ENCODE results near the gene PSMD6.

Gene PSMD6

DNA sequence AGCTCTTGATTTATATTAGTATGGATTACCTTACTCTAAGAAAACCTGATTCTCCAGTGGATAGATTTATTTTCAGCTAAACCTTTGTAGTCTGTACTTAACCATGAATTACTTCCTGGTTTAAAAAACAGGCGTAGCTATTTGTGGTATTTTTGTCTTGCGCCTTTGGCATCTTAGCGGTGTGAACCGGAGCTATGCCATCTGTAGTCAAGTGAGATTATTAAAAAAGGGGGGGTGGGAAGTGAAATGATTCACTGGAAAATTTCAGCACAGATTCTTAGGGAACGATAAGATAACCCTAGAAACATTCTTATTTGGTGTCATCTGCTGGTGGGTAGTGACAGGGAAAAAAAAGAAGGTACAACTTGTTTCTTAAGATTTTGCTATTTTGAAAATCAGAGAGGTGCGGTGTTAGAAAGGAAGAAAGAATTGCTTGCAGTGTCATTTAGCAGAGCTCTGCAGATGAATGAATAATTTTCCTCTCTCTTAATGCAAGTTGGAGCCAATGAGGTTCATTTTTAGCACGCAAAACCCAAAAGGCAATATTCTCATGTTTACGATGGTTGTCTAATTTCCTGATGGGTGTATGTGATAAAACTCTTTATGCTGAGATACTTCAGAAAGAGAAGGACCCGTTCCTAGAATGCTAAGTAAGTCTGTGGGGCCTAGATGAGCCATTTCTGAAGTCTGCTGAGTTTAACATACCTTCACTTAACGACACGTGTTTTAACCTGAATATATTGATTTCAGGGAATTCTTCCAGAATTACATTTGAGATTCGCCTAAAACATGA, 44.0 kb downstream of the PSMD6 start:
- DNase-seq (ENCODE audit: low read depth, low spot score): no peak
- H3K27me3 ChIP-seq (ENCODE audit: control insufficient read depth, insufficient read depth, low read length): no peaks in the 10 kb centered on the region
- no CpG with 5 or more reads among the region's 12 CpGs for WGBS (ENCODE audit: insufficient coverage, insufficient read length)
- no peak overlapping the region for H3K27ac ChIP-seq (ENCODE audit: low read length)
- H3K36me3 ChIP-seq (ENCODE audit: control insufficient read depth, insufficient read depth, low read length): 0 out of 2 replicates have a peak, but pooled peaks cover 2% of the 10 kb centered on the region
- H3K4me1 ChIP-seq (ENCODE audit: control insufficient read depth, insufficient read depth, low read length): peaks cover 1% of the 10 kb centered on the region; the same call in 1 of the 2 replicates
- no peaks in the 10 kb centered on the region for H3K9me3 ChIP-seq (ENCODE audit: control insufficient read depth, insufficient read depth, low read length)
- no peak overlapping the region for H3K4me3 ChIP-seq (ENCODE audit: low read length)

DNA sequence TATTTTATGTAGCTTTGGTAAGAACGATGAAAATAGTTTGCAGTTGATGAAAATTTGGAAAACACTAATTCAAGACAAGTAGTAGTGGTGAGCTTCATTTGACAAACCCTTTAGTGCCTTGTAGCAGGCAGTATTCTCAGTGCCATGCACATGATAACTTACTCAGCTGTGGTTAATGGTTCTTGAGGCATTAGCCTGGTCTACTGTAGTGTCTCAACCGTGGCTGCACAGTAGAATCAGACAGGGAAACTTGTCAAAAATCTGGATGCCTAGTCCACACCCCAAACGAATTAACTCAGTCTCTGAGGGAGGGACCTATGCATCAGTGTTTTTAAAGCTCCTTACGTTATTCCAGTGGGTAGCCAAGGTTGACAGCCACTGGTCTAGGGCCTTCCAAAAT, 45.4 kb downstream of the PSMD6 start:
- Histone ChIP-seq H3K27ac (ENCODE audit: low read length) (no peak overlapping the region), H3K36me3 (ENCODE audit: control insufficient read depth, insufficient read depth, low read length) (0 out of 2 replicates have a peak, but pooled peaks cover 2% of the 10 kb centered on the region), H3K27me3 (ENCODE audit: control insufficient read depth, insufficient read depth, low read length) (no peaks in the 10 kb centered on the region), H3K4me3 (ENCODE audit: low read length) (no peak overlapping the region), H3K4me1 (ENCODE audit: control insufficient read depth, insufficient read depth, low read length) (peaks cover 2% of the 10 kb centered on the region; the same call in 1 of the 2 replicates), H3K9me3 (ENCODE audit: control insufficient read depth, insufficient read depth, low read length) (no peaks in the 10 kb centered on the region)
- no peak for DNase-seq (ENCODE audit: low read depth, low spot score)
- 100% methylated on average over 1 of the region's 4 CpGs for WGBS (ENCODE audit: insufficient coverage, insufficient read length)

DNA sequence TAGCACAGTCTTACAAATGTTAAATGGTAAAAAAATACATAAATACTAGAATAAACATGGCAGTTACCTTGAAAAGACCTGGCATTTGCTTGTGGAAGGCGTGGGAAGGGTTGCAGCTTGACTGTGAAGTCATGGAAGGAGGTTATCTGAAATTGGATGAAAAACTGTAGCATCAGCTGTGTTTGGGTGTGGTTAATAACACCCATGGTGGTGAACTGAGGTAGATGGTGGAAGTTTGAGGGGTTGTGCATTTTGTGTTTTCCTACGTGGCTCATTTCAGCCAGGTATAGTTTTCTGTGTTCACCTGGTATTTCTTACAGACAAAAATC, 46.5 kb downstream of the PSMD6 start:
- WGBS (ENCODE audit: insufficient coverage, insufficient read length): no CpG with 5 or more reads among the region's 2 CpGs
- no peak overlapping the region for H3K27ac ChIP-seq (ENCODE audit: low read length)

DNA sequence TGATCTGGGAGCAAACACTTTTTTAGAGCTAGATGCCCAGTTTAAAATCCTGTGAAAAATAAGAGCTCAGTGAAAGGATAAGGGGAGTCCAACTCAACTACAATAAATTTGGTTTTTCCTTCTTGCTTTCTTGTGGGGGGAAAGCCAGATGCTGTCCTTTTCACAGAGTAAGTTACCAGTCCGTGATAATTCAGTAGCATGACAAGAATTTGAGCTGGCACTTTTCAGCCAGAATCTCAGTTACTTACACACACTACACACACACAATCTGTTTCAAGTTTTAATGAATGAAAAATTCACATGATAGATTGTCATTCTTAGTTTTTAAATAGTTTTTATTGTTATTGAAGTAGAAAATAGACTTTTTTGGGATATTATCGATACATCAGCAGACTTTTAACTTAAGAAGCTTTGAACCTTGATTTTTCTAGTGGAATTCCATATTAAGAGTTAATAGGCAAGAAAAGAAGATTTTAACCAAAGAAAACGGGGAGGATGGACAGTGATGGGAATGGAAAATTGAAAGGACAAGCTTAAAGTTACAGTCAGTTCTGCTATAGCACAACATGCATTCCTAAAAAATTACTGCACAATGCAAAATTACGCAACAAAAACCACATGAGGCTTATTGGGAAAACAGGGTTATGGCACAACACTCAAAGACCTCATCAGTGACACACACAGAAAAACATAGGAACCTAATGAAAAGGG, 47.0 kb downstream of the PSMD6 start:
- H3K36me3 ChIP-seq (ENCODE audit: control insufficient read depth, insufficient read depth, low read length): 0 out of 2 replicates have a peak, but pooled peaks cover 2% of the 10 kb centered on the region
- H3K27me3 ChIP-seq (ENCODE audit: control insufficient read depth, insufficient read depth, low read length): no peaks in the 10 kb centered on the region
- peaks cover 4% of the 10 kb centered on the region; the same call in 1 of the 2 replicates for H3K4me1 ChIP-seq (ENCODE audit: control insufficient read depth, insufficient read depth, low read length)
- 100% methylated on average over 1 of the region's 4 CpGs for WGBS (ENCODE audit: insufficient coverage, insufficient read length)
- no peaks in the 10 kb centered on the region for H3K9me3 ChIP-seq (ENCODE audit: control insufficient read depth, insufficient read depth, low read length)
- H3K4me3 ChIP-seq (ENCODE audit: low read length): no peak overlapping the region
- H3K27ac ChIP-seq (ENCODE audit: low read length): no peak overlapping the region
- DNase-seq (ENCODE audit: low read depth, low spot score): no peak

More for the DNA sequence above, 46.5 kb downstream of the PSMD6 start:
- Histone ChIP-seq H3K27me3 (ENCODE audit: control insufficient read depth, insufficient read depth, low read length) (no peaks in the 10 kb centered on the region), H3K9me3 (ENCODE audit: control insufficient read depth, insufficient read depth, low read length) (no peaks in the 10 kb centered on the region), H3K36me3 (ENCODE audit: control insufficient read depth, insufficient read depth, low read length) (0 out of 2 replicates have a peak, but pooled peaks cover 2% of the 10 kb centered on the region), H3K4me1 (ENCODE audit: control insufficient read depth, insufficient read depth, low read length) (peaks cover 4% of the 10 kb centered on the region; the same call in 1 of the 2 replicates), H3K4me3 (ENCODE audit: low read length) (no peak overlapping the region)
- DNase-seq (ENCODE audit: low read depth, low spot score): no peak

DNA sequence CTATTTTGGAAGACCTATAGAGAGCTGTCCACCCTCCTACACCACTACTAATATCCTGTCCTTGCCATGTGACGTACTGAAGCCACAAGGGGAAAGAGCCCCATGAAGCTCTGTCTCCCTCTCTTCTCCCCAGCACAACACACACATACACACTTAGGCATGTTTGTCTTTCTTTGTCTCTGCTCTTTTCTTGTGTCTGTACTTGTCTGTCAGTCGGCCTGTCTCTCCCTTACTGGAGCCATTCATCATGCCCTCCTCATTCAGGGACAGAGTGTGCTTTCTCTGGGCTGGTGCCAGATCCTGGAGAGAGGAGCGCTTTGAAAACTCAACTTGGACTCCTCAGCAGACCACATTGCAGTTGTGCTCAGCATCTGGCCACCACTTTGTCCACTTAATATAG, 47.6 kb downstream of the PSMD6 start:
- H3K9me3 ChIP-seq (ENCODE audit: control insufficient read depth, insufficient read depth, low read length): no peaks in the 10 kb centered on the region
- peaks cover 6% of the 10 kb centered on the region; the same call in 1 of the 2 replicates for H3K4me1 ChIP-seq (ENCODE audit: control insufficient read depth, insufficient read depth, low read length)
- 0 out of 2 replicates have a peak, but pooled peaks cover 1% of the 10 kb centered on the region for H3K36me3 ChIP-seq (ENCODE audit: control insufficient read depth, insufficient read depth, low read length)
- H3K4me3 ChIP-seq (ENCODE audit: low read length): no peak overlapping the region
- DNase-seq (ENCODE audit: low read depth, low spot score): no peak
- H3K27me3 ChIP-seq (ENCODE audit: control insufficient read depth, insufficient read depth, low read length): no peaks in the 10 kb centered on the region
- WGBS (ENCODE audit: insufficient coverage, insufficient read length): no CpG with 5 or more reads among the region's 3 CpGs
- H3K27ac ChIP-seq (ENCODE audit: low read length): no peak overlapping the region

DNA sequence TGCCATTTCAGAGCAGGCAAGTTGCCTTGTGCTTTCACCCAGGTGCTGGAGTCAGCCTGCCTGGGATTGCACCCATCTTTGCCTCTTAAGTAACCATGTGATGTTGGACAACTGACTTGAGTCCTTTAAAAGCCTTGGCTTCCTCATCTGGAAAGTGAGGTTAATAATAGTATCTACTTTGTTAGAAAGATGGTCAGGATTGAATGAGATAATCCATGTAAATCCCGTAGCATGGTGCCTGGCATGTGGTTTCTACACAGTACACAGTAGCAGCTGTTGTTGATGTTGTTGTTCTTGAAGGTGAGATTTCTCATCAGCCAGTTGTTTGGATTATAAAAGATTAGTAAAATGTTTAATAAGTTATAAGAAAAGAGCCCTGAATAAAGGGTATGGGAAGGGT, 48.8 kb downstream of the PSMD6 start:
- Histone ChIP-seq H3K4me1 (ENCODE audit: control insufficient read depth, insufficient read depth, low read length) (peaks cover 8% of the 10 kb centered on the region; the same call in 1 of the 2 replicates), H3K27ac (ENCODE audit: low read length) (no peak overlapping the region)

DNA sequence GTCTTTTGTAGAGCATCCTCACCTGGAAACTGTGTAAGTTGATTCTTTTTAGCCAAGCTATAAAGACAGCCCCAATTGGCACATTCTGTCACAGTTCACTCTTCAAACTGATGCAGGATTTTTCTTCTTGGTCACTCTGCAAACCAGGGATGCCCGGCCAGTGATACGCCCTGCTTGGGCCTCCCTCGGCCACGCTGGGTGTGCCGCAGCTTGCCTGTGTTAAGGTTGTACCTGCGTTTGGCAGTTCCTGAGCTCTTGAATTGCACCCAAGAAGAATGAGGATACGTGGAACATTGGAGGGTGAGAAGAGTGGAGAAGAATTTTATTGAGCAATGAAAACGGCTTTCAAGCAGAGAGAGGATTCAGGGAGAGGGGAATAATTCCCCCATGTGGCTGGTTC, 49.9 kb downstream of the PSMD6 start:
- no peaks in the 10 kb centered on the region for H3K27me3 ChIP-seq (ENCODE audit: control insufficient read depth, insufficient read depth, low read length)
- no peak for DNase-seq (ENCODE audit: low read depth, low spot score)
- H3K4me3 ChIP-seq (ENCODE audit: low read length): no peak overlapping the region
- WGBS (ENCODE audit: insufficient coverage, insufficient read length): no CpG with 5 or more reads among the region's 8 CpGs
- H3K27ac ChIP-seq (ENCODE audit: low read length): no peak overlapping the region
- no peaks in the 10 kb centered on the region for H3K36me3 ChIP-seq (ENCODE audit: control insufficient read depth, insufficient read depth, low read length)
- no peaks in the 10 kb centered on the region for H3K9me3 ChIP-seq (ENCODE audit: control insufficient read depth, insufficient read depth, low read length)
- H3K4me1 ChIP-seq (ENCODE audit: control insufficient read depth, insufficient read depth, low read length): peaks cover 8% of the 10 kb centered on the region; the same call in 1 of the 2 replicates

More for the DNA sequence above, 48.8 kb downstream of the PSMD6 start:
- no peaks in the 10 kb centered on the region for H3K9me3 ChIP-seq (ENCODE audit: control insufficient read depth, insufficient read depth, low read length)
- no peak overlapping the region for H3K4me3 ChIP-seq (ENCODE audit: low read length)
- no peak for DNase-seq (ENCODE audit: low read depth, low spot score)
- H3K27me3 ChIP-seq (ENCODE audit: control insufficient read depth, insufficient read depth, low read length): no peaks in the 10 kb centered on the region
- H3K36me3 ChIP-seq (ENCODE audit: control insufficient read depth, insufficient read depth, low read length): no peaks in the 10 kb centered on the region
- WGBS (ENCODE audit: insufficient coverage, insufficient read length): no CpG with 5 or more reads among the region's 1 CpG

DNA sequence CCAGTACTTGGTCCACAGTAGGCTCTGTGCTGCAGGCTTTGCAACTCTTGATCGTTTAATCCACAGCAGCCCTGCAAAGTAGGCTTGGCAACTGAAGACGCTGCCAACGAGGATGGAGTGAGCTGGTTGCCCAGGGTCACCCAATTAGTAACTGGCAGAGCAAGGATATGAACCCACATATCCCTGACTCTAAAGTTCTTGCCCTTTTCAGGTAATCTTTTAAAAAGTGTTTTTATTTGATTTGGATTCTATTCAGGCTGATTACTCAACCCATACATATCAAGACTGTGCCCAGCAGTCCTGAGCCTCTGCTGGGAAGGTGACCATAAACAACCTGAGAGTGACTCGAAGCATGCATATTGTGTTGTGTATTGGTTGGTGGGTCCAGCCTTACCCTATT, 50.3 kb downstream of the PSMD6 start:
- WGBS (ENCODE audit: insufficient coverage, insufficient read length): no CpG with 5 or more reads among the region's 4 CpGs
- H3K36me3 ChIP-seq (ENCODE audit: control insufficient read depth, insufficient read depth, low read length): no peaks in the 10 kb centered on the region
- H3K27ac ChIP-seq (ENCODE audit: low read length): no peak overlapping the region
- peaks cover 9% of the 10 kb centered on the region for H3K4me1 ChIP-seq (ENCODE audit: control insufficient read depth, insufficient read depth, low read length)
- DNase-seq (ENCODE audit: low read depth, low spot score): no peak
- H3K9me3 ChIP-seq (ENCODE audit: control insufficient read depth, insufficient read depth, low read length): no peaks in the 10 kb centered on the region
- no peaks in the 10 kb centered on the region for H3K27me3 ChIP-seq (ENCODE audit: control insufficient read depth, insufficient read depth, low read length)
- no peak overlapping the region for H3K4me3 ChIP-seq (ENCODE audit: low read length)

DNA sequence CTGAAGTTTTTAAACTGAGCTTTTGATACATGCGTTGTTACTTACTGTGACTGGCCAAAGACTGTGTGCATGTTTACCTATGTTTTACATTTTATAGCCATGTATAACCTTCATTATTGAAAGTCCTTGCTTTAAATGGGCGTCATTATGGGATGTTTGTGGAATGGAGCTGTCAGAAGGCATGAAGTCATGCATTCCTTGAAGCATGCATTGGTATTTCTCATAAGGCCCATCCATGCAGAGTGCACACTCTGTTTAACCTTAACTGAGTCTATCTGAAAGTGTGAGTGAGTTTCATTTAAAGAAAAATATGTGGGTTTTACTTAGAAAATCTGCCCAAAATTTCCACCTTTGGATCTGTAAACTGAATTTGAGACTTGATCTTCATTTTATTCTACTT, 51.1 kb downstream of the PSMD6 start:
- WGBS (ENCODE audit: insufficient coverage, insufficient read length): no CpG with 5 or more reads among the region's 2 CpGs
- Histone ChIP-seq H3K4me3 (ENCODE audit: low read length) (no peak overlapping the region), H3K27ac (ENCODE audit: low read length) (no peak overlapping the region), H3K4me1 (ENCODE audit: control insufficient read depth, insufficient read depth, low read length) (peaks cover 9% of the 10 kb centered on the region), H3K9me3 (ENCODE audit: control insufficient read depth, insufficient read depth, low read length) (no peaks in the 10 kb centered on the region), H3K36me3 (ENCODE audit: control insufficient read depth, insufficient read depth, low read length) (no peaks in the 10 kb centered on the region), H3K27me3 (ENCODE audit: control insufficient read depth, insufficient read depth, low read length) (no peaks in the 10 kb centered on the region)
- no peak for DNase-seq (ENCODE audit: low read depth, low spot score)

DNA sequence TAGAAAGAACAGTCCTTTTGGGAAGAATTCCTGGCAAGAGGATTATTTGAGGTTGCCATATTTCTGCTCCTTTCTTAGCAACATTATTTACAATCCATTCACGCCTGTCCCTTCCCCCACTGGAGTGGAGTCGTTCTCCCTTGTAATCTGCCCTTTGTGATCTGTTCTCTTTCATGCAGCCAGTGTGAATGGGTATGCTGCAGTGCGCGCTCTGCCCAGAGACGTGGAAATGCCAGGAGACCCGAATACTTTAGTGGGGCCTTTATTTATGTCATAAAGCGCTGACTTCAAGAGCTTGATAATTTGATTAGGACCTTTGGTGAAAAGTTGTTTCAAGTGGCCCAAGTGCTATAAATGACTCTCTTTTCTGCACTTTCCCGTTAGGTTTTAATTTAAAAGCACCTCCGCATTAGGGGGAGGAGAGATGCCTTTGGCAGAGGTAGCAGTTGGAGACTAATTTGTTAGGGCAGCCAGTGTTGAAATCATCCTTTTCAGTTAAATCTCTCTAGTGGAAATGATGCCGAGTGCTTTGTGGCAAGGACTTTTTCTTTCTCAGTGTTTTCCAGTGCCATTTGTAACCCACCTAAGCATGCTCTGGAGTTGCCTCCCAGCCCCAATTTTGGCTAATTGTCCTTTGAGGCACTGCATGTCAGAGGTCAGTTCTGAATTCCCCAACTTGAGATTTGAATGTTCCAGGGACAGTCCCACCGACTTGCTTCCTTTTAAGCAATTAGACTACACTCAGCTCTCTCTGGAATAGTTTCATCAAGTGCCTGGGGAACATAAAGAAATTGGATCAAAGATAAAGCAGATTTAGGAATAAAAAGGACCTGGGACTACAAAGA, 52.4 kb downstream of the PSMD6 start:
- Histone ChIP-seq H3K4me3 (ENCODE audit: low read length) (no peak overlapping the region), H3K4me1 (ENCODE audit: control insufficient read depth, insufficient read depth, low read length) (peaks cover 9% of the 10 kb centered on the region), H3K27me3 (ENCODE audit: control insufficient read depth, insufficient read depth, low read length) (no peaks in the 10 kb centered on the region), H3K9me3 (ENCODE audit: control insufficient read depth, insufficient read depth, low read length) (no peaks in the 10 kb centered on the region), H3K27ac (ENCODE audit: low read length) (no peak overlapping the region), H3K36me3 (ENCODE audit: control insufficient read depth, insufficient read depth, low read length) (no peaks in the 10 kb centered on the region)
- WGBS (ENCODE audit: insufficient coverage, insufficient read length): no CpG with 5 or more reads among the region's 11 CpGs
- no peak for DNase-seq (ENCODE audit: low read depth, low spot score)
